Stomach (tissue), 8 donors: ENCODE data around the gene KPNA5. TPM values are rescaled to one million over a fixed set of nuclear protein-coding genes. Genes with fewer than 3 reads are reported as not detected.

Source experiments
- polyA plus RNA-seq, 3 donors: library from polyadenylated mRNA; stranded (reverse); fragments of 200-250 nt; gene quantifications; one replicate each; pipeline ENCODE4 v1.2.3, GENCODE V29; 2013
- total RNA-seq, 5 donors: library from RNA; depleted of rRNA; stranded (reverse); fragments of >200 nt; gene quantifications; one replicate each; pipeline versions ENCODE4 v1.1.0 to v1.2.3, GENCODE V29; 2014 to 2016
- donor health status: healthy with polysubstance abuse.
- donor health status: Bipolar disorder and iron deficiency.
- donor health status: healthy.

KPNA5 gene
- total and polyA plus RNA-seq, 8 donors: 1.5 to 37.9 (median 3.5) TPM

Other genes starting within 250 kb of the KPNA5 start
- 1 to 10 TPM in 2 of 5 donors, not detected in 3; 8.1 to 8.7 TPM for gene CALHM6, start 219.8 kb upstream of the KPNA5 start, total RNA-seq
- 1 to 10 TPM; 5.0 to 8.6 (median 8.3) TPM for gene CALHM6, start 219.8 kb upstream of the KPNA5 start, polyA plus RNA-seq
- gene CALHM5, start 169.6 kb upstream of the KPNA5 start, total RNA-seq: 1 to 10 TPM in 2 of 5 donors, under 1 TPM in 3; under 0.01 to 4.2 (median 0.29) TPM
- under 1 TPM; 0.10 to 0.44 (median 0.15) TPM for gene CALHM5, start 169.6 kb upstream of the KPNA5 start, polyA plus RNA-seq
- gene TRAPPC3L, start 135.5 kb upstream of the KPNA5 start, total RNA-seq: not detected
- gene TRAPPC3L, start 135.5 kb upstream of the KPNA5 start, polyA plus RNA-seq: not detected
- gene CALHM4, start 127.5 kb upstream of the KPNA5 start, total RNA-seq: not detected
- gene CALHM4, start 127.5 kb upstream of the KPNA5 start, polyA plus RNA-seq: not detected
- gene RWDD1, start 109.7 kb upstream of the KPNA5 start, total RNA-seq: 10 to 100 TPM in 4 of 5 donors, 1 to 10 TPM in 1; 8.7 to 98.1 (median 25.7) TPM
- 10 to 100 TPM; 64.4 to 92.4 (median 68.2) TPM for gene RWDD1, start 109.7 kb upstream of the KPNA5 start, polyA plus RNA-seq
- 1 to 10 TPM in 2 of 5 donors, under 1 TPM in 1, not detected in 2; under 0.01 to 5.3 (median 1.7) TPM for gene RSPH4A, start 64.7 kb upstream of the KPNA5 start, total RNA-seq
- gene RSPH4A, start 64.7 kb upstream of the KPNA5 start, polyA plus RNA-seq: under 1 TPM; 0.18 to 0.31 (median 0.19) TPM
- 10 to 100 TPM in 3 of 5 donors, 1 to 10 TPM in 2; 3.2 to 23.5 (median 13.4) TPM for gene ZUP1, start 12.4 kb upstream of the KPNA5 start, total RNA-seq
- 1 to 10 TPM; 3.5 to 8.1 (median 6.6) TPM for gene ZUP1, start 12.4 kb upstream of the KPNA5 start, polyA plus RNA-seq
- 1 to 10 TPM in 1 of 5 donors, not detected in 4; 7.7 TPM for gene FAM162B, start 84.5 kb downstream of the KPNA5 start, total RNA-seq
- gene FAM162B, start 84.5 kb downstream of the KPNA5 start, polyA plus RNA-seq: 1 to 10 TPM; 1.4 to 4.0 (median 2.5) TPM
- gene GPRC6A, start 147.9 kb downstream of the KPNA5 start, total RNA-seq: not detected
- gene GPRC6A, start 147.9 kb downstream of the KPNA5 start, polyA plus RNA-seq: not detected
- gene RFX6, start 196.0 kb downstream of the KPNA5 start, total RNA-seq: 1 to 10 TPM in 3 of 5 donors, not detected in 2; 1.3 to 2.9 (median 1.7) TPM
- gene RFX6, start 196.0 kb downstream of the KPNA5 start, polyA plus RNA-seq: 1 to 10 TPM in 2 of 3 donors, under 1 TPM in 1; 0.55 to 2.3 (median 1.6) TPM